AG04450 (cell line): Measurements from ENCODE around the gene SLC35F3. TPM values are rescaled to one million over a fixed set of nuclear protein-coding genes. Genes with fewer than 3 reads are reported as not detected.
"Not testable (repeated sequence)": the region's sequence is repeated elsewhere in the genome, so short reads cannot be mapped to it uniquely, and the experiment has no call there.

Source experiments
- CTCF ChIA-PET: fragments of 300-600, 350-600 bp; formaldehyde crosslinking; extraction: SDS; loops from one replicate; lab custom pipeline; 2022; ENCODE audit warnings: antibody characterized with exemption, inconsistent platforms; lab: Charles Lee
- POLR2A ChIA-PET: fragments of 350-600 bp; formaldehyde crosslinking; extraction: SDS; loops from one replicate; lab custom pipeline; 2021; ENCODE audit warnings: antibody characterized with exemption, inconsistent platforms; lab: Yijun Ruan, JAX
- DNase-seq: peaks from one replicate; pipeline ENCODE4 v3.0.0-alpha.2; 2011; ENCODE audit warnings: low read depth, low spot score
- H3K27ac ChIP-seq: one replicate; pipeline ENCODE4 v1.5.1; 2012; ENCODE audit warnings: low read depth, low read length, control low read depth
- H3K27me3 ChIP-seq: one replicate; pipeline ENCODE4 v1.6.0; 2012; ENCODE audit warnings: low read length; ENCODE audit not compliant: control insufficient read depth, insufficient read depth
- H3K4me3 ChIP-seq: 2 replicates; pipeline ENCODE4 v1.5.1; 2011; ENCODE audit warnings: mild to moderate bottlenecking, low read depth, low read length, control low read depth
- H3K9me3 ChIP-seq: 2 replicates; pipeline ENCODE4 v1.5.1; 2012; ENCODE audit warnings: low read length; ENCODE audit not compliant: control insufficient read depth, insufficient read depth
- CTCF ChIP-seq: IDR thresholded peaks from 2 replicates; pipeline ENCODE4 v1.5.1; 2011; ENCODE audit warnings: low read depth, low read length, control low read depth, inconsistent platforms
- polyA plus RNA-seq: library from polyadenylated mRNA; depleted of rRNA; stranded (reverse); fragments of >200 nt; gene quantifications from 2 replicates; pipeline ENCODE4 v1.2.3, GENCODE V29; 2011

SLC35F3 gene
- polyA plus RNA-seq, 1 experiment = 0.04 TPM

DNA sequence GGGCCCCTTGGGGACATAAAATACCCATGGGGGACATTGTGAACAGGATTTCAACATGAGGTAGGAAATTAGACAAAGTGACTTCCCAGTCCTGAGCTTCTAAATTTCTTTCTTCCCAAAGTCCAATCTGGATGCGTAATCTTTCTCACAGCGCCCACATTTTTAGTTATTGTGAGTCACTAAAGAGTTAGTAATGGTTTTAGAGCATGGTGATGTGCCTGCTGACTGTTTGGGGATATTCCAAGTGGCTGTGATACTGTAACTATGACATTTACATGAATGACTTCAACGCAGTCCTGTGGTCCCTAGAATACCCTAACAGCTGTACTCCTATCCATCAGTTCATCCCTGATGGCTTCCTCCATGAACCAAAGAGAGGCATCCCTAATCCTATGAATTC, 244.7 kb downstream of the SLC35F3 start:
- TF ChIP-seq CTCF = no peak
- Histone ChIP-seq H3K9me3 (no peaks in the 10 kb centered on the region), H3K4me3 (no peak overlapping the region), H3K27me3 (no peaks in the 10 kb centered on the region), H3K27ac (no peak overlapping the region)
- no peak for DNase-seq
- POLR2A ChIA-PET = no interaction called here
- CTCF ChIA-PET = no interaction called here

- TF ChIP-seq CTCF = no peak
- H3K4me3 ChIP-seq = no peak overlapping the region
- CTCF ChIA-PET = interaction anchor here (0.7 to 1.4 kb wide), 2 partner anchors 106 to 159 kb away, joined by 4 to 5 read pairs; no protein-coding TSS in a partner anchor
- no peak for DNase-seq
- H3K27me3 ChIP-seq = no peaks in the 10 kb centered on the region
- H3K27ac ChIP-seq = no peak overlapping the region
- POLR2A ChIA-PET = no interaction called here
- H3K9me3 ChIP-seq = no peaks in the 10 kb centered on the region
Observed at GRCh38 chr1:234150892-234151291, 246.4 kb downstream of the SLC35F3 start.

- H3K27me3 ChIP-seq, H3K27ac ChIP-seq, POLR2A ChIA-PET, H3K9me3 ChIP-seq, H3K4me3 ChIP-seq, CTCF ChIA-PET, DNase-seq: not testable (repeated sequence)
Observed at GRCh38 chr1:234152344-234152743, 247.9 kb downstream of the SLC35F3 start.

- peak; percentile 77 for TF ChIP-seq CTCF
Observed at GRCh38 chr1:234154320-234155251, 250.1 kb downstream of the SLC35F3 start.

GRCh38 chr1:234162661-234163060, 258.2 kb downstream of the SLC35F3 start:
- no peaks in the 10 kb centered on the region for H3K9me3 ChIP-seq
- no peak overlapping the region for H3K27ac ChIP-seq
- no peak overlapping the region for H3K4me3 ChIP-seq
- DNase-seq = no peak
- no peak for TF ChIP-seq CTCF
- CTCF ChIA-PET = interaction anchor here (0.6 to 0.7 kb wide), 3 partner anchors 10 to 49 kb away, joined by 5 to 9 read pairs (median 7); no protein-coding TSS in a partner anchor
- POLR2A ChIA-PET = no interaction called here
- H3K27me3 ChIP-seq = no peaks in the 10 kb centered on the region

More at GRCh38 chr1:234154320-234155251, 250.1 kb downstream of the SLC35F3 start:
- Histone ChIP-seq H3K27ac (no peak overlapping the region), H3K4me3 (no peak overlapping the region), H3K9me3 (no peaks in the 10 kb centered on the region), H3K27me3 (no peaks in the 10 kb centered on the region)
- CTCF ChIA-PET = interaction anchor here (0.9 to 1.7 kb wide), 2 partner anchors 155 to 220 kb away, joined by 3 to 8 read pairs; no protein-coding TSS in a partner anchor
- peak; percentile 48 for DNase-seq
- POLR2A ChIA-PET = no interaction called here
